GM18951 (cell line): ENCODE data around the gene PXDC1.

Experiments
- POLR2A ChIP-seq: IDR thresholded peaks from 4 replicates; pipeline ENCODE4 v1.6.1; 2011; ENCODE audit warnings: mild to moderate bottlenecking; ENCODE audit not compliant: insufficient read length, insufficient read depth; ENCODE audit errors: extremely low read depth
- in situ Hi-C: fragments of 300-500 bp; cut with MboI; formaldehyde crosslinking; loops from one replicate; pipeline ENCODE4 v1.12.0; 2022; ENCODE audit warnings: low sequenced_read_pairs, mixed read lengths, inconsistent platforms; ENCODE audit not compliant: unreplicated experiment

Gene PXDC1

DNA sequence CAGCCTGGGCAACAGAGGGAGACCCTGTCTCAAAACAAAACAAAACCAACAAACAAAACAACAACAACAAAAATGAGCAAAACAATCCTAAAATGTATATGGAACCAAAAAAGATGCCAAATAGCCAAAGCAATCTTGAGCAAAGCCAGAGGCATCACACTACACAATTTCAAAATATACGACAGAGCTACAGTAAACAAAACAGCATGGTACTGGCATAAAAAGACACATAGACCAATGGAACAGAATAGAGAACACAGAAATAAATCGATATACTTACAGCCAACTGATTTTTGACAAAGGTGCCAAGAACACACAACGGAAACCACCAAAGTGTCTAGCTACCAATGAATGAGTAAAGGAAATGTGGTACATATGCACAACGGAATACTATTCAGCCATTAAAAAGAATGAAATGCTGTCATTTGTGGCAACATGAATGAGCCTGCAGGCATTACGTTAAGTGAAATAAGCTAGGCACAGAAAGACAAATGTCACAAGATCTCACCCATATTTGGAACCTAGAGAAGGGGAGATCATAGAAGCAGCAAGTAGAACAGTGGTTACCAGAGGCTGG lies 16.4 kb downstream of the PXDC1 start:
- in situ Hi-C loops: loop anchor here (25.0 kb wide), 1 partner anchor 427 kb away; no protein-coding TSS in a partner anchor

DNA sequence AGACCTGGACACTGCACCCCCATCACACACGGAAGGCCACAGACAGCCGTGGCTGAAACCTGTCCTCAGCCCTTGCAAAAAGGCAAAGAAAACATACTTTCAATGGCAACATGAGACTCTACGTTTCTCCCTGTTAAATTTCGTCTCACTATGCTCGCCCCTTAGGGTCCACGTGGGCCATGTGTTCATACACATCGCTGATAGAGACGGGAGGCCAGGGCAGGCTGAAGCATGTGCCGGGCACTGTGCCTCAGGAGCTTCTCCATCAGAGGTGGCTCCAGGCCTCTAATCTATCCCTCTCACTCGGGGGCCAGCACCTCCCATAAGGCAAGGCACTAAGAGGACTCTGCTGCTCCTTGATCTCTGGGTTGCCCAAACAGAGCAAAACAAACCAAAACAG lies 17.5 kb downstream of the PXDC1 start:
- in situ Hi-C loops: loop anchor here (5.0 to 25.0 kb wide), 2 partner anchors 428 to 457 kb away; no protein-coding TSS in a partner anchor
- TF ChIP-seq POLR2A: no peak

More for the DNA sequence above, 16.4 kb downstream of the PXDC1 start:
- no peak for TF ChIP-seq POLR2A

DNA sequence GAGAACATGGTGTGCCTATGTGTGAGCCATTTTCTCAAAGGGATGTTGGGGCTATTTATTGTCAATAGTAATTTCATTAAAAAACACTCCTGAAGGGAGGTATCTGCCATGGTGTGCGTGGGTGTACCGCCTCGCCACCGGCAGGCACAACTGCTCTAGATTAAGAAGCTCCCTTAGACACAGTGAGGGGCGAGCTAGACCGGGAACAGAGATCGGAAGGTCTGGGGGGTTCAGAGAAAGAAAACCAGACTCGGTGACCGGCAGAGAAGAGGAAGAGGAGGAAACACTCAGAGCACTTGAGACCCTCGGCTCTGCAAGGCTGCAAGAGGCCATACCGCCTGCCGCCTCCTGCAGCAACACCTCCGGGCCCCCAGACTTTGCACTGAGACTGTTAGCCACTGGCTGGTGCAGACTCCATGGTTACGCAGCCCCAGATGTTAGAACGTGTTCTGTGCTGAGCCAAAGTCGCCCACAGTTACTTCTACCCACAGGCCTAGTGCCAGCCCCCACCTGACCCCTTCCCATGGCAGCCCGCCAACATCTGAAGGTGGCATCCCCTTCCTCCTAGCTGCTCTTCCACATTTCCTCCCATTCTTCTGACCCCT lies 18.1 kb downstream of the PXDC1 start:
- in situ Hi-C loops: loop anchor here (5.0 to 25.0 kb wide), 2 partner anchors 429 to 456 kb away; no protein-coding TSS in a partner anchor
- no peak for TF ChIP-seq POLR2A

DNA sequence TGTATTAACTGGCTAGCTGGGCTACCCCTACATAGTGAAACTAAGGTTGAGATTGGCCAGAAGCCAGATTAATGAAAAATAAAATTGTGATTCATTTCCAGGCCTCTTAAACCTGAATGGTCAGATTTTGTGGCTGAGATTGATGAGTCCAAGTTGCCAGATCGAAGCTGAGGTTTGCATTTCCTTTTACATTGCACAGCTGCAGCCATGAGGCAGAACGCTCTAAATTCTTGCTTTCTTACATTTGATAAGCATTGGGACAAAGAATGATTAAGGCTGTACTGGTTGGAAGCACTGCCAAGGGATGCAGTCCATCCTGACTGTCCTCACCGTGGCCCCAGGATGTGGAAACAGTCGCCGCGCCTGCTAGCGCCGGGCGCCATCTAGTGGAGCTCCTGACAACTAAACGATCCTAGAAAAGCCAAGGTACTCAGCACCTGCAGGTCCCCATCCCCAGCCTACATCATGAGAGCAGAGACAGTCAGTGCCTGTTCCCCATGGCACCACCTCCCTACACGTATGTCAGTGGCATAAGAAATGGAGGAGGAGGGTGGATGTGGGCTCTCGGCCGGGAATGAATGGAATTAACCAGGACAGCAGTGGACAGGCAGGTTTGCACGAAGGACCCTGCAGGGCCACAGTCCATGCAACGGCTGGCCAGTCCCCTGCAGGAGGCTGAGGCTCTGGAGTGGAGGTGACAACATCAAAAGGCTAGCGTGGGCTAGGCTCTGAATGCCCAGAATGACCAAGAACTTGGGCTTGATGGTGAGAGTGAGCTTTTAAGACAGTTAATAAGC lies 19.0 kb downstream of the PXDC1 start:
- TF ChIP-seq POLR2A: no peak
- in situ Hi-C loops: loop anchor here (5.0 to 25.0 kb wide), 2 partner anchors 430 to 455 kb away; no protein-coding TSS in a partner anchor

DNA sequence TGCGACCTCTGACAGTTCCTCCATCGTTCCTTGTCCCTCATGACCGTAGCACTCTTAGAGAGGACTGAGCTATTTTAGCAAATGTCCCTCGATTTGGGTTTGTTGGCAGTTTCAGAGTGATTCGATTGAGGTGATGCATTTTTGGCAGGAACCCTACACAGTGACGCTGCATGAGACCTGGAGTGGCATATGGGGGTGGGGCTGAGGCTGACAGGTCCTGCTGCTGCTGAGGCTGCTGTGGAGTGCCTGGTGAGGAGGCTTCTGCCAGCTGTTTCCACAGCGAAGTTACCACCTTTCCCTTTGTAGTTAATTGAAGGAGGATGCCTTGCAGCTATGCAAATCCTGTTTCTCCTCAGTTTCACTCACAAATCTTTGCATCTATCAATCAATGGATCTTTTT lies 19.8 kb downstream of the PXDC1 start:
- no peak for TF ChIP-seq POLR2A

DNA sequence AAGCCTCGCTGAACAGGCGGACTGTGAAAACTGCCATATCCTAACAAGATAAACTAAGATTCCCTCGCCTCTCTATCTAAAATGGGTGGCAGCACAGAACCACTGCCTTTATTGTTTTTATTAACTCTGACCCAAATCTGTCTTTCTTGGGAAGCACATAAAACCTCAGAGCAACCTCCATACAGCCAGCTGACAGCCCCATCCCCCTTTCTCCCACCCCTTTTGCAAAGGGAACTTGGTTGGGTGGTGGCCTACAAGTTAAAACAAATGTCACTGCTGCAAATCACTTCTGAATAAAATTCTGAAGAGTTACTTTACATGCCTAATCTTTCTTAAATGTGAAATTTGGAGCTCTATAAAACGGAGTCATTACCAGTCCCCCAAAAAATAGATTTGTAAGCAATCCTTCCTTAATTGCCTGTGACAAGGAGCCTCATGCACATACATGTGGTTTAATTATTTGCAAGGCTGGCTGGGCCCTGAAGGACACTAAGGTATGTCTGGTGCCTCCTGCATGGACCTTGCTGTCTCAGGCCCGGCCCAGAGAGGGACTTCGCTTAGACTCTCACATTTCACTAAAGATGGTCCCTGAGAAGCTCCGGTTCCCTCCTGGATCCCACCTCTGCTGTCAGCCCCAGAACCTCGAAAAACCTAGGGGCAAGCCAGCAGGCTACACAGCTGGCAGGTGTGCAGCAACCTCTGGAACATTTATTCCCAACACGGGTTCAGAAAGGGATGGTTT lies 21.7 kb downstream of the PXDC1 start:
- in situ Hi-C loops: loop anchor here (5.0 to 25.0 kb wide), 2 partner anchors 433 to 452 kb away; no protein-coding TSS in a partner anchor
- TF ChIP-seq POLR2A: no peak

More for the DNA sequence above, 19.8 kb downstream of the PXDC1 start:
- in situ Hi-C loops: loop anchor here (5.0 to 25.0 kb wide), 2 partner anchors 431 to 454 kb away; no protein-coding TSS in a partner anchor

DNA sequence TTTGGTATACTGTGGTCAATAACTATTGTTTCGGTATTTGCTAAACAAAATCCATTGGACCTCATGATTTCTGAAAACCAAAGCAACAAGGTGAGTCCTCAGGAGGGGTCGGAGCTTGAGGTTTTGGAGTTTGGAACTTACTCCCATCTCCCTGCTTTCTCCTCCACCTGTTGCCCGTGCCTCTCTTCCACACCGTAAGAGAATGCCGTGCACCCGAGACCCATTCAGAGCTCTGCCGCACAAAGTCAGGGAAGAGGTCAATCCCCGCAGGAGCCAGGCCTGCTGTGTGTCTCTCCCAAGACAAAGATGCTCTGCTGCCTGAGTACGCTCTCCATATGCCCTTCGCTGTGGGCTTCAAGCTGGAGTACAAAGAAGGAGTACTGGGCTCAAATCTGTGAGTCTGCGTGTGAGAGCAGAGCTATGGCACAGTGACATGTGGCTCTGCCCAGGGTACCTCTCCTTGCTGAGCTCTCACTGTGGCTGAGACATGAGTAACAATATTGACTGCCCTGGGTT lies 23.9 kb downstream of the PXDC1 start:
- TF ChIP-seq POLR2A: no peak
- in situ Hi-C loops: loop anchor here (25.0 kb wide), 1 partner anchor 435 kb away; no protein-coding TSS in a partner anchor

DNA sequence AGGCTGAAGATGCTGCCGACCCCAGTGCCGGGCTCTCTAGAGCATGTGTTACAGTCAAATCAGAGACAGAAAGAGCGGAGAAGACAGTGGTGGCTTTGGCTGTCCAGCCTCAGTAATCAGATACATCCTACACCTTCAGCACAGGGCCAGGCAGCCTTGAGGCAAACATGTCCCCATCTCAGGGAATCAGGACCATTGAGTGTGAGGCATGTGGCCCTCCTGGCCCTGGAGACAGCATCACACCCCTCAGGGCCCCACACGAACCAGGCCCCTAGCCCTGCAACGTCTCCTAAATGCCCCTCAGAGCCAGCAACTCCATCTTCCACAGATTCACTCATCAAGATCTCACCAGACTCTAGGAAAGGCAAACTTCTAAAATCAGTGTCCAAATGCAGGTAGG lies 24.5 kb downstream of the PXDC1 start:
- in situ Hi-C loops: loop anchor here (25.0 kb wide), 1 partner anchor 435 kb away; no protein-coding TSS in a partner anchor
- no peak for TF ChIP-seq POLR2A

DNA sequence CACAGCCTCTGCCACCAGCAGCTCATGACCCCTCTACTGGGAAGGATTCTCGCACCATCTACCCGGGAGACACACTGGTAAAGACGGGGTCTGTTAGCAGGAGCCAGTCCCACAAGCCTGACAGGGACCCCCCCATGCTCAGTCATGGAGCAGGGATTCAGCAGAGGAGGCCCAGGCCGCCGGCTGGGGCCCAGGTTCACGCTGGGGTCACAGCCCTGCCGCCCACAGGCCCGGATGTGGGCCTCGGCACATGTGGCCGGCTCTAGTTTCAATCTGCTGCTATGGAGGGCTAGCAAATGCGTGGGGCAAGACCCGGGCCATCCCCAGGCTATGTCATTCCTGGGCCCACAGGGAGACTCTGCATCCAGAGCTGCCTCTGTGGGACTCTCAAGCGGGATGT lies 25.1 kb downstream of the PXDC1 start:
- in situ Hi-C loops: loop anchor here (25.0 kb wide), 1 partner anchor 436 kb away; no protein-coding TSS in a partner anchor
- no peak for TF ChIP-seq POLR2A

DNA sequence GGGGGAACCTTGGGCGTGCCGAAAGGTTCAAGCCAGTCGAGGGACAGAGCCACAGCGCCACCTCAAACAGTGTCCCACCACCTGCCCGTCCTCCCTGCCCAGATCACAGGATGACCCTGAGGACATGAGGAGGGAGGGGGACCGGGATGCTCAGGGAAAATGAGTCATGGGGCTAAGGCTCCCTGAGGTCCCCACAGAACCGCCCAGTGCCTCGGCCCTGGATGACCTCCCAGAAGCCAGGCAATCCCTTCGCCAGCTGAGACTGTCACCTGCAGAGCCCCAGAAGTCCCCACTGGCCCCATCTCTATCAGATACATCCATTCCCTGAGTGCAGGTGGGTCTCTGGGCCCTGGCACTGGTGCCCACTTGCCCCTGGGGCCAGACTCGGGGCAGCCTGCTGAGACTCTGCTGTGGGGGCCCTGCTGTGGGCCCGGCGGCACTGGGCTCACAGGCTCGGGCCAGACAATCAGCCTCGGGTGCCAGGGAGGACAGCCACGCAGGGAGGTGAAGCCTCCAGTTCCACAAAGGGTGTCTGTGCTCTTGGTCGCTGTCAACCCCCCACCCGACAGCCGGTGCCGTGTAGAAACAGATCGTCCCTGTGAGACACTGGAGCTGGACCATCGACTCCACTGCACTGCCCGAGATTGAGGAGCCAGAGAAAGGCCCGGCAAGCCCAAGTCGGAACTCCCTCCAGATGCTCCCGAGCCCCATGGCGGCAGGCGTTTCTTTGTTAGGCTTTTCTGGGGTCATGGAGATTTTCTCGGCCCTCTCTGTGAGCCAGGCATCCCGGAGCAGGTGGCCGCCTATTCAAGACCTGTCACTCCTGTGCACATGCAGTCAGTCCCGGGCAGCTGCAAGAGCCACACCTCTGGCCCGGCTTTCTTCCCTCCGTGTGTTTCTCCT lies 26.1 kb downstream of the PXDC1 start:
- no peak for TF ChIP-seq POLR2A
- in situ Hi-C loops: loop anchor here (25.0 kb wide), 1 partner anchor 437 kb away; no protein-coding TSS in a partner anchor

DNA sequence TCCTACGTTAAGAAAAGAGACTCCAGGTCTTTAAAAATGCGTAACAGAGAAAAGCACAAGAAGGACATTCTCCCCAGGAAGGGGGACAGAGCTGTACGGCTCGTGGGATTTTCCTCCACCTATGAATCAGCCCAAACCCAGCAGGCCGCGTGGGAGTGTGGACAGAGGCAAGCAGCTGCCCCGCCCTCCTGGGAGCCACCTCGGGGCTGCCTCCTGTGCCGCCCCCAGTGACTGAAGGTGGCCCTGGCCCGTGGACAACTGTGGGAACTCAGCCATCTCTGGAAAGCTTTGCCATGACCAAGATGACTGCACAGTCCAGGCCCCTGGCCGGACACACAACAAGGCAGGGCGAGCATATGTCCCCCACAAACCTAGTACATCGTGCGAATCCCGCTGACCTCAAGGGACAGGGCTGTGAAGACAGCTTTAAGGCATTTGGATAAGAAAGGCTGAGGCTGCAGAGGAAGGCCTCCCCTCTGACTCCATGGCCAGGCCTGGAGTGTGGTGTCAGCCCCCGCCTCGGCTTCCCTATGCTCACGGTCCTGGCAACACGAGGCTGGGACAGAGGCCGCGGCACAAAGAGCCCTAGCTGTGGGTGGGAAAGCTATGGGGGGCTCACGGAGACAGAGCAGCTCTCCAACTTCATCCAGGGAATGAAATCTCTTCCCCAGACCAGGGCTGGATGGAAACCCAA lies 26.9 kb downstream of the PXDC1 start:
- in situ Hi-C loops: loop anchor here (25.0 kb wide), 1 partner anchor 438 kb away; no protein-coding TSS in a partner anchor
- no peak for TF ChIP-seq POLR2A

DNA sequence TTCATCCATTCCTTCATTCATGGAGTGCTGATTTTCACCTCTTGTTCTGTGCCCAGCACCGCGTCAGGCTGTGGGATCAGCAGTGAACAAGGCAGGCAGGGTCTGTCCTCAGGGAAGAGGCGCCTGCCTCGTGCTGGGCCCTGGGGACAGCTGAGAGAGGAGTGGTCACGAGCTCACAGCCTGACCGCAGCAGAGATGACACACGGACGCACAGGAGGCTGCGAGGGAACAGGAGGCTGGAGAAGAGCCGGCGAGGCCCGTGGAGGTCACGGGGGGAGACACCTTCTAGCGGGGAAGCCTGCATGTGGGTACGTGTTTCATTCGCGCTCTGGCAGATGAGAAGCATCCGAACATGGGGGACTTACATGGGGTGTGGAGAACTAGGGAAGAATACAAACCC lies 27.5 kb downstream of the PXDC1 start:
- in situ Hi-C loops: no loop called here
- TF ChIP-seq POLR2A: no peak
